ENCODE results near the gene PLCB2.

The PLCB2 gene

DNA sequence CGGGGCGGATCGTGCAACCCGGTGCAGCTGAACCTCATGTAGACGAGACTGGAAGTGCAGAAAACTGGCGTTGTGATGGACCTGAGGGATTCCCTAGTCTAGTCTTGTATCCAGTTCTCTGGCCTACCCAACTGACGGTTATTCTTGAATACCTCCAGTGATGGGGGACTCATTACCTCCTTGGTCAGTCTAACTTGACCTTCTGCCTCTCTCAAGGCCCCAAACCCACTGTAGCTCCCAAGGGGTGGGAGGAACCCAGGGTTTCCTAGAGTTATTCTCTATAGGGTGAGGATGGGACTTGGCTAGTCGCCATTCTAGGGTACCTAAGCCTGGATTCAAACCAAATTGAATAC is 57.5 kb downstream of the PLCB2 start:
- no peaks in the 10 kb centered on the region for H3K9me3 ChIP-seq (ENCODE audit: control insufficient read depth, insufficient read depth, low read depth, low read length)
- no peak overlapping the region for H3K4me3 ChIP-seq (ENCODE audit: low read depth, low read length)
- ChIA-PET POLR2A (no interaction called here), CTCF (interaction anchor here (0.7 to 1.9 kb wide), 3 partner anchors 24 to 200 kb away, joined by 3 to 14 read pairs (median 4); no protein-coding TSS in a partner anchor)
- H3K36me3 ChIP-seq (ENCODE audit: control insufficient read depth in 2 of 2, insufficient read depth in 1 of 2, low read length in 2 of 2) = no peaks in the 10 kb centered on the region
- H3K27ac ChIP-seq (ENCODE audit: extremely low read depth, low read depth, low read length) = no peak overlapping the region
- TF ChIP-seq PRDM2 (tag by site-specific recombination; IDR thresholded peaks at IDR 0.05; ENCODE audit: borderline replicate concordance) = no peak
- TF ChIP-seq ZNF580 (tag by site-specific recombination; IDR thresholded peaks at IDR 0.05) = peak; percentile 74; the same call in 1 of the 2 replicates
- TF ChIP-seq ZNF335 (tag by site-specific recombination; conservative IDR thresholded peaks at IDR 0.05) = no peak
- no peak for TF ChIP-seq ZNF391 (tag by site-specific recombination; IDR thresholded peaks at IDR 0.05; ENCODE audit: borderline replicate concordance, low read depth)
- TF ChIP-seq, protein P1, sequence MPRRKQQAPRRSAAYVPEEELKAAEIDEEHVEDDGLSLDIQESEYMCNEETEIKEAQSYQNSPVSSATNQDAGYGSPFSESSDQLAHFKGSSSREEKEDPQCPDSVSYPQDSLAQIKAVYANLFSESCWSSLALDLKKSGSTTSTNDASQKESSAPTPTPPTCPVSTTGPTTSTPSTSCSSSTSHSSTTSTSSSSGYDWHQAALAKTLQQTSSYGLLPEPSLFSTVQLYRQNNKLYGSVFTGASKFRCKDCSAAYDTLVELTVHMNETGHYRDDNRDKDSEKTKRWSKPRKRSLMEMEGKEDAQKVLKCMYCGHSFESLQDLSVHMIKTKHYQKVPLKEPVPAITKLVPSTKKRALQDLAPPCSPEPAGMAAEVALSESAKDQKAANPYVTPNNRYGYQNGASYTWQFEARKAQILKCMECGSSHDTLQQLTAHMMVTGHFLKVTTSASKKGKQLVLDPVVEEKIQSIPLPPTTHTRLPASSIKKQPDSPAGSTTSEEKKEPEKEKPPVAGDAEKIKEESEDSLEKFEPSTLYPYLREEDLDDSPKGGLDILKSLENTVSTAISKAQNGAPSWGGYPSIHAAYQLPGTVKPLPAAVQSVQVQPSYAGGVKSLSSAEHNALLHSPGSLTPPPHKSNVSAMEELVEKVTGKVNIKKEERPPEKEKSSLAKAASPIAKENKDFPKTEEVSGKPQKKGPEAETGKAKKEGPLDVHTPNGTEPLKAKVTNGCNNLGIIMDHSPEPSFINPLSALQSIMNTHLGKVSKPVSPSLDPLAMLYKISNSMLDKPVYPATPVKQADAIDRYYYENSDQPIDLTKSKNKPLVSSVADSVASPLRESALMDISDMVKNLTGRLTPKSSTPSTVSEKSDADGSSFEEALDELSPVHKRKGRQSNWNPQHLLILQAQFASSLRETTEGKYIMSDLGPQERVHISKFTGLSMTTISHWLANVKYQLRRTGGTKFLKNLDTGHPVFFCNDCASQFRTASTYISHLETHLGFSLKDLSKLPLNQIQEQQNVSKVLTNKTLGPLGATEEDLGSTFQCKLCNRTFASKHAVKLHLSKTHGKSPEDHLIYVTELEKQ (tag by site-specific recombination; IDR thresholded peaks at IDR 0.05; ENCODE audit: borderline replicate concordance) = no peak
- TF ChIP-seq, protein P2, sequence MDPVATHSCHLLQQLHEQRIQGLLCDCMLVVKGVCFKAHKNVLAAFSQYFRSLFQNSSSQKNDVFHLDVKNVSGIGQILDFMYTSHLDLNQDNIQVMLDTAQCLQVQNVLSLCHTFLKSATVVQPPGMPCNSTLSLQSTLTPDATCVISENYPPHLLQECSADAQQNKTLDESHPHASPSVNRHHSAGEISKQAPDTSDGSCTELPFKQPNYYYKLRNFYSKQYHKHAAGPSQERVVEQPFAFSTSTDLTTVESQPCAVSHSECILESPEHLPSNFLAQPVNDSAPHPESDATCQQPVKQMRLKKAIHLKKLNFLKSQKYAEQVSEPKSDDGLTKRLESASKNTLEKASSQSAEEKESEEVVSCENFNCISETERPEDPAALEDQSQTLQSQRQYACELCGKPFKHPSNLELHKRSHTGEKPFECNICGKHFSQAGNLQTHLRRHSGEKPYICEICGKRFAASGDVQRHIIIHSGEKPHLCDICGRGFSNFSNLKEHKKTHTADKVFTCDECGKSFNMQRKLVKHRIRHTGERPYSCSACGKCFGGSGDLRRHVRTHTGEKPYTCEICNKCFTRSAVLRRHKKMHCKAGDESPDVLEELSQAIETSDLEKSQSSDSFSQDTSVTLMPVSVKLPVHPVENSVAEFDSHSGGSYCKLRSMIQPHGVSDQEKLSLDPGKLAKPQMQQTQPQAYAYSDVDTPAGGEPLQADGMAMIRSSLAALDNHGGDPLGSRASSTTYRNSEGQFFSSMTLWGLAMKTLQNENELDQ (tag by site-specific recombination; IDR thresholded peaks at IDR 0.05; ENCODE audit: low read depth) = no peak
- peaks cover 4% of the 10 kb centered on the region; the same call in 1 of the 2 replicates for H3K4me1 ChIP-seq (ENCODE audit: control insufficient read depth, insufficient read depth, low read length)

GRCh38 chr15:40249477-40250303 is 58.0 kb downstream of the PLCB2 start:
- CTCF ChIA-PET = interaction anchor here (1.1 to 1.9 kb wide), 4 partner anchors 24 to 33 kb away, joined by 3 to 14 read pairs (median 5); no protein-coding TSS in a partner anchor
- peak overlapping the region; percentile 17; the same call in 1 of the 2 replicates for H3K27ac ChIP-seq (ENCODE audit: extremely low read depth, low read depth, low read length)
- H3K36me3 ChIP-seq (ENCODE audit: control insufficient read depth in 2 of 2, insufficient read depth in 1 of 2, low read length in 2 of 2) = no peaks in the 10 kb centered on the region
- peaks cover 4% of the 10 kb centered on the region; the same call in 1 of the 2 replicates for H3K4me1 ChIP-seq (ENCODE audit: control insufficient read depth, insufficient read depth, low read length)
- no peaks in the 10 kb centered on the region for H3K9me3 ChIP-seq (ENCODE audit: control insufficient read depth, insufficient read depth, low read depth, low read length)
- POLR2A ChIA-PET = interaction anchor here (0.9 kb wide), 1 partner anchor 11 kb away, joined by 3 read pairs; no protein-coding TSS in a partner anchor
- H3K4me3 ChIP-seq (ENCODE audit: low read depth, low read length) = no peak overlapping the region
- TF ChIP-seq ZBTB48 (tag by site-specific recombination; IDR thresholded peaks at IDR 0.05) (0 out of 2 replicates have a peak, but pooled peaks have one; percentile 21), ZSCAN30 (tag by site-specific recombination; IDR thresholded peaks at IDR 0.05) (no peak), ZBTB44 (tag by site-specific recombination; IDR thresholded peaks at IDR 0.05) (no peak), ZNF335 (tag by site-specific recombination; conservative IDR thresholded peaks at IDR 0.05) (0 out of 2 replicates have a peak, but pooled peaks have one; percentile 19), ZNF555 (tag by site-specific recombination; conservative IDR thresholded peaks at IDR 0.05) (no peak), ZNF830 (tag by site-specific recombination; IDR thresholded peaks at IDR 0.05; ENCODE audit: low read depth) (no peak), MZF1 (tag by site-specific recombination; IDR thresholded peaks at IDR 0.05; ENCODE audit: borderline replicate concordance) (0 out of 2 replicates have a peak, but pooled peaks have one; percentile 15)
